ENCODE measurements around the gene CXXC5.
A peak's percentile ranks its signal among the peaks of the same experiment; 100 is the strongest.

Gene CXXC5

GRCh38 chr5:139689631-139690063, 41.5 kb downstream of the CXXC5 start:
- in situ Hi-C loops (cut with MboI; ENCODE audit: low sequenced_read_pairs): no loop called here
- no peaks in the 10 kb centered on the region for H3K9me3 ChIP-seq
- no peaks in the 10 kb centered on the region for H3K4me1 ChIP-seq
- no peaks in the 10 kb centered on the region for H3K36me3 ChIP-seq (replicated peaks)
- no peaks in the 10 kb centered on the region for H3K27me3 ChIP-seq (ENCODE audit: low read depth)
- H3K4me3 ChIP-seq: no peak overlapping the region
- no peak for DNase-seq (ENCODE audit: low spot score in 2 of 2)

DNA sequence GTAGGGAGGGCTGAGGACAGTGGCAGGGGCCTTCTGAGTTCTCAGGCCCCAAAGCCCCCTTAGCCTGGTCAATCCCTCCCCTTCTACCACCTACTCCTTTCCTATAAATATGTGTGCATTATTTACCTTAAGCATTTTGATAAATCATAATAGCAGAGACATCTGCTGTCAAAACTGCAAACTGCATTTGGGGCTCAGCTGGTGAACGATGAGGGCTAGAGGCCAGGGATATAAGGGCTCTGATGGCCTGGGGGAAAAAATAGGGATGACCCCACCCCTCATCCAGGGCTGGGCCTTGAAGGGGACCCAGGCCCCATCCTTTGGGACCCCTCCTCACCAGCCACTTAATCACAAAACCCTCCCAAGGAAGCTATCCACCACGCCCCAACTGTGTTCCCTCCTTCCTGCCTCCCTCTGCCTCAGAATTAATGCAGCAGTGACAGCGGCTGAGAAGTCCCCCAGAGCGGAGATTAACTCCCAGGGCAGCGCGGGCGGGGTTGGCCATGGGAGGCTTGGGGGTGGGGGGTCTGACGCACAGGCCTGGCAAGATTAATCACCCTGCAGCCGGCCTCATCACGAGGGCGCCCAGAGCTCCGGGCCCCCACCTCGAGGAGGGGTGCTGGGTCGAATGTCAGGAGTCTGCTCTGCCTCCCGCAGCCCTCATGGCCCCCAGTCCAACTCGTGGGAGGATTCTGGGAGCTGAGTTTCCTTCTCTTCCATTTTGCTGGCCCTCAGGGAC, 42.1 kb downstream of the CXXC5 start:
- DNase-seq (ENCODE audit: low spot score in 2 of 2): no peak
- H3K27me3 ChIP-seq (ENCODE audit: low read depth): no peaks in the 10 kb centered on the region

GRCh38 chr5:139690803-139691629, 42.9 kb downstream of the CXXC5 start:
- no peak for DNase-seq (ENCODE audit: low spot score in 2 of 2)
- in situ Hi-C loops (cut with MboI; ENCODE audit: low sequenced_read_pairs): no loop called here
- Histone ChIP-seq H3K4me1 (no peaks in the 10 kb centered on the region), H3K4me3 (no peak overlapping the region), H3K36me3 (replicated peaks) (no peaks in the 10 kb centered on the region), H3K9me3 (no peaks in the 10 kb centered on the region), H3K27me3 (ENCODE audit: low read depth) (no peaks in the 10 kb centered on the region)

More for the DNA sequence above, 42.1 kb downstream of the CXXC5 start:
- no peaks in the 10 kb centered on the region for H3K4me1 ChIP-seq
- H3K4me3 ChIP-seq: no peak overlapping the region
- no peaks in the 10 kb centered on the region for H3K36me3 ChIP-seq (replicated peaks)
- no peaks in the 10 kb centered on the region for H3K9me3 ChIP-seq
- in situ Hi-C loops (cut with MboI; ENCODE audit: low sequenced_read_pairs): no loop called here

- H3K27me3 ChIP-seq (ENCODE audit: low read depth): no peaks in the 10 kb centered on the region
- H3K4me1 ChIP-seq: no peaks in the 10 kb centered on the region
- H3K36me3 ChIP-seq (replicated peaks): no peaks in the 10 kb centered on the region
- H3K4me3 ChIP-seq: no peak overlapping the region
- in situ Hi-C loops (cut with MboI; ENCODE audit: low sequenced_read_pairs): no loop called here
- DNase-seq (ENCODE audit: low spot score in 2 of 2): no peak
- no peaks in the 10 kb centered on the region for H3K9me3 ChIP-seq
Observed at GRCh38 chr5:139692148-139692547, 44.0 kb downstream of the CXXC5 start.

- Histone ChIP-seq H3K9me3 (no peaks in the 10 kb centered on the region), H3K4me1 (peaks cover 4% of the 10 kb centered on the region; the same call in 1 of the 2 replicates), H3K4me3 (no peak overlapping the region), H3K27me3 (ENCODE audit: low read depth) (no peaks in the 10 kb centered on the region), H3K36me3 (replicated peaks) (no peaks in the 10 kb centered on the region)
- in situ Hi-C loops (cut with MboI; ENCODE audit: low sequenced_read_pairs): no loop called here
- DNase-seq (ENCODE audit: low spot score in 2 of 2): no peak
Observed at GRCh38 chr5:139692679-139693308, 44.6 kb downstream of the CXXC5 start.

GRCh38 chr5:139693676-139694364, 45.7 kb downstream of the CXXC5 start:
- in situ Hi-C loops (cut with MboI; ENCODE audit: low sequenced_read_pairs): no loop called here
- H3K4me3 ChIP-seq: no peak overlapping the region
- H3K9me3 ChIP-seq: no peaks in the 10 kb centered on the region
- H3K36me3 ChIP-seq (replicated peaks): no peaks in the 10 kb centered on the region
- peaks cover 12% of the 10 kb centered on the region for H3K4me1 ChIP-seq
- no peak for DNase-seq (ENCODE audit: low spot score in 2 of 2)
- H3K27me3 ChIP-seq (ENCODE audit: low read depth): no peaks in the 10 kb centered on the region

DNA sequence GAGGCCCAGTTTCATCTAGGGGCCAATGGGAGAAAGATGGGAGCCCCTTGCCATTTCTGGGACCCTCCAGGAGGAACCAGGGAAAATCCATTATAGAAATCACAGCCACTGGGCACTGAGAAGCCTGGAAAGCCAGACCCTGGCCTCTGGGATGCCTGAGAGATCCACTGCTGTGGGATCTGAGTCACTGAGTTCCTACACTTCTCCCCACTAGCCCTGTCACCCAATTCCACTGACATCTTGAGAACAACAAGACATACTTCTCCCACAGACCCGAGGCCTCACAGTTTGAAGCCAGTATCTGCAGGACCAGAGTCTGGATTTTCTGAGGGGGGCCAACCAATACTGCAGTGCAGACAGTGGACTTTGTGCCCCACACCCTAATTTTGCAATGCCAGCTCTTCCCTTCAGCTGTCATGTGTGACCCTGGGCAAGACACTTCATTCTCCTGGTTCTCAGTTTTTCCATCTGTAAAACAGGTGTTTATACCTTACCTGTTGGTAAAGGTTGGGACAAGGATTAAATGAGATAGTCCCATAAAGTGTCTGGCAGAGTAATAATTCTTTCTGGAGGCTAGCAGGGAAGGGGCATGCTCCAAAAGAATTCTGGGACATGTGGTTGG, 46.5 kb downstream of the CXXC5 start:
- no peaks in the 10 kb centered on the region for H3K36me3 ChIP-seq (replicated peaks)
- H3K4me1 ChIP-seq: peaks cover 16% of the 10 kb centered on the region
- H3K27me3 ChIP-seq (ENCODE audit: low read depth): no peaks in the 10 kb centered on the region
- no peak for DNase-seq (ENCODE audit: low spot score in 2 of 2)
- in situ Hi-C loops (cut with MboI; ENCODE audit: low sequenced_read_pairs): no loop called here
- no peak overlapping the region for H3K4me3 ChIP-seq
- H3K9me3 ChIP-seq: no peaks in the 10 kb centered on the region

DNA sequence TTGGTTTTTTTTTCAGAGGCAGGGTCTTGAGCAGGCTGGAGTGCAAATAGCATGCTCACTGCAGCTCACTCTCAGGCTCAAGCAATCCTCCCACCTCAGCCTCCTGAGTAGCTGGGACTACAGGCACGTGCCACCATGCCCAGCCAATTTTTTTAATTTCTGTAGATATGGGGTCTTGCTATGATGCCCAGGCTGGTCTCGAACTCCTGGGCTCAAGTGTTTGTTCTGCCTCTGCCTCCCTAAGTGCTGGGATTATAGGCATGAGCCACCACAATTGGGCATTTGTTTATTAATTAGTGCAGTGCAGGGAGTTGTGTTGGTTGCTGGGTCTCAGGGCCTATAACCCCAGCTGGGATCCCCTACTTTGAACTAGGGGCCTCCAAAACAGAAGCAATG, 47.0 kb downstream of the CXXC5 start:
- no peak for DNase-seq (ENCODE audit: low spot score in 2 of 2)
- H3K4me3 ChIP-seq: no peak overlapping the region

GRCh38 chr5:139696167-139696893, 48.2 kb downstream of the CXXC5 start:
- Histone ChIP-seq H3K9me3 (no peaks in the 10 kb centered on the region), H3K4me3 (no peak overlapping the region), H3K4me1 (peaks cover 19% of the 10 kb centered on the region), H3K36me3 (replicated peaks) (no peaks in the 10 kb centered on the region), H3K27me3 (ENCODE audit: low read depth) (no peaks in the 10 kb centered on the region)
- in situ Hi-C loops (cut with MboI; ENCODE audit: low sequenced_read_pairs): no loop called here
- DNase-seq (ENCODE audit: low spot score in 2 of 2): no peak

More for the DNA sequence above, 47.0 kb downstream of the CXXC5 start:
- in situ Hi-C loops (cut with MboI; ENCODE audit: low sequenced_read_pairs): no loop called here
- H3K36me3 ChIP-seq (replicated peaks): no peaks in the 10 kb centered on the region
- peaks cover 16% of the 10 kb centered on the region for H3K4me1 ChIP-seq
- no peaks in the 10 kb centered on the region for H3K9me3 ChIP-seq
- no peaks in the 10 kb centered on the region for H3K27me3 ChIP-seq (ENCODE audit: low read depth)

DNA sequence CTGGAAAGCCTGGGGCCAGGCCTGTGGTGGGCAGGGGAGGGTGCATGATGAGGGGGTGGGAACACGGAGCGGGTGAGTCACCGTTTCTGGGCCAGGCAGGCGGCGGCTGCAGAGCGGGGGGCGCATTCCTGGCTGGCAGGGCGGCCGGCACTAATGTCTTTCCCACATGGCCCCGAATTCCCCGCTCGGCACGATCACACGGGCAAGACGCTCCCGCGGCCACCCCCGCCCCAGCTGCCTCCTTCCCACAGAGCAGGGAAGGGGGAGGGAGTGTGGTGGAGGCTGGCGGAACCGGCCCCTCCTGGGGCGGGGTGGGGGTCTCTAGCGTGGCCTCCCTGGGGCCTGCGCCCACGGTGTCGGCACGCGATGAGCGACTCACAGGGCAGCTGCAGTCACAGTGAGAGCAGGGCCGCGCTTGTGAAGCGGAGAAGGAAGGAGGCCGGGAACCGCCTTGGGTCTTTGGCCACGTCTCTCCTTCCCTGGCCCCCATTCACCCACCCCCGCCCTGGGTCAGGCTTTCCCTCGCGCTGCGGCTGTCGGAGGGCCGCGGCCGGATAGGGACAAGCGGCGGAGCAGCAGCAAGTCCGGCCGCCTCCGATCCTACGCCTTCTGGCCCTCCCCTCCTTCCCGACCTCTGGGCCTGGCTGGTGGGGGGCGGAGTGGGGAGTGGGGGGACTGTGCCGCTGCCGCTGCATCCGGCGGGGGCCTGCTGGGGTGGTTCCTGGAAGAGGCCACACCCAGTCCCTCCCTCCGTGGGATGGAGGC, 48.9 kb downstream of the CXXC5 start:
- in situ Hi-C loops (cut with MboI; ENCODE audit: low sequenced_read_pairs): no loop called here
- Histone ChIP-seq H3K4me3 (peak overlapping the region; percentile 6; the same call in 1 of the 2 replicates), H3K27me3 (ENCODE audit: low read depth) (no peaks in the 10 kb centered on the region), H3K36me3 (replicated peaks) (no peaks in the 10 kb centered on the region), H3K4me1 (peaks cover 22% of the 10 kb centered on the region), H3K9me3 (no peaks in the 10 kb centered on the region)
- DNase-seq (ENCODE audit: low spot score in 2 of 2): peak in 1 of 2 experiments; percentile 61

DNA sequence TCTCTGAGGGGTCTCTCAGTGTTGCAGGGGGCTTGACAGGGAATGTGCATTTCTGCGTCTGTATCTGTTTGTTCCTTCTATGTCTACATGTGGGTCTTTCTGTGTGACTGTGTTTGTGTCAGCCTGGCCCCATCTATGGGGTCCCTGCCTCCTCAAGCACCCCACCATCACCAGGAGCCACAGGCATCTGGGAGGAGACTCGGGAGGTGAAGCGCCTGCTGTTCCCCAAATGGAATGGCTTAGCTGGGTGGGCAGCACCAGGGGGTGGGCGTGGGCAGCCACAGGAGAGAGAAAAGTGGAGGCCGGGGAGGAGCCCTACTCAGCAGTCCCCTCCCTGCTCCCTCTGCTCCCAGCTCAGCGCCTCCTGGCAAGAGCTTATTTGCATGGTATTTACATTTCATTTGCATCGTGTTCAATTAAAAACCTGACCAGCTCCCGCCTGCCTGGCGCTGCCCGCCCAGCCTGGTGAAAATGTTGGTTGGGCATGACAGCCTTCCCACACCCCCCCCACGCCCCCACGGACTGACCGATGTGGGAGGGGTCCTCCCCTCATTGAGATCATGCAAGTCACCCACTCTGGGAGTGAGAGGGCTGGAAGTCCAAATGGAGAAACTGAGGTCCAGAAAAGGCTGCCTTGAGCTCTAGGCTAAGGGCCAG, 50.5 kb downstream of the CXXC5 start:
- in situ Hi-C loops (cut with MboI; ENCODE audit: low sequenced_read_pairs): no loop called here
- DNase-seq (ENCODE audit: low spot score in 2 of 2): peak; percentile 86 to 96
- Histone ChIP-seq H3K4me1 (peaks cover 22% of the 10 kb centered on the region), H3K9me3 (no peaks in the 10 kb centered on the region), H3K36me3 (replicated peaks) (no peaks in the 10 kb centered on the region), H3K27me3 (ENCODE audit: low read depth) (no peaks in the 10 kb centered on the region), H3K4me3 (no peak overlapping the region)

DNA sequence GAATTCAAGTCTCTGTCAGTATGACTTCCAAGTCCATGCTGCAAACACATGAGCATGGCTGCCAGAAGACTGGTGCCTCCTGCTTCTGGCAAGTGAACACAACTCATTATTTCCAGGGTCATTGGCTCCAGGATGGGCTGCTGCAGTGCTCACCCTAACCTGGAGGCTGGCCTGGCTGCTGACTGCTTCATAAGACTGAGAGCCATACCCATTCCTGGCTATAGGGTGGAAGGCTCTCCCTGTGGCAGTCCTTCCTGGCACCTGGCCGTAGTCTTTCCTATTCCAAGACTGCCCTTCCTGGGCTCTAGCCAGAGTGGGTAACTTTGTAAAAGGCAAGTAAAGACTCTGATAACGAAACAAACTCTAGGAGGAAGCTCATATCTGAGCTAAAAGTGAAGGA, 51.2 kb downstream of the CXXC5 start:
- peaks cover 22% of the 10 kb centered on the region for H3K4me1 ChIP-seq
- in situ Hi-C loops (cut with MboI; ENCODE audit: low sequenced_read_pairs): no loop called here

More for the DNA sequence above, 51.2 kb downstream of the CXXC5 start:
- H3K4me3 ChIP-seq: no peak overlapping the region
- no peak for DNase-seq (ENCODE audit: low spot score in 2 of 2)
- no peaks in the 10 kb centered on the region for H3K9me3 ChIP-seq
- no peaks in the 10 kb centered on the region for H3K36me3 ChIP-seq (replicated peaks)
- no peaks in the 10 kb centered on the region for H3K27me3 ChIP-seq (ENCODE audit: low read depth)
